Glutamatergic neuron (in vitro differentiated cells): Measurements from ENCODE around the gene KIRREL3. TPM values are rescaled to one million over a fixed set of nuclear protein-coding genes. Genes with fewer than 3 reads are reported as not detected.

Source experiments
- DNase-seq: peaks from one replicate; pipeline ENCODE4 v3.0.0; 2022
- H3K27ac Mint-ChIP-seq: one replicate; pipeline ENCODE4 v1.8.0; 2020; ENCODE audit warnings: mild to moderate bottlenecking, mixed read lengths, inconsistent platforms; ENCODE audit not compliant: unreplicated experiment
- H3K27me3 Mint-ChIP-seq: one replicate; pipeline ENCODE4 v1.8.0; 2020; ENCODE audit warnings: mild to moderate bottlenecking, moderate library complexity, mixed read lengths, inconsistent platforms; ENCODE audit not compliant: unreplicated experiment
- H3K36me3 Mint-ChIP-seq: one replicate; pipeline ENCODE4 v1.8.0; 2020; ENCODE audit warnings: mild to moderate bottlenecking, mixed read lengths, inconsistent platforms; ENCODE audit not compliant: unreplicated experiment
- H3K4me1 Mint-ChIP-seq: one replicate; pipeline ENCODE4 v1.8.0; 2020; ENCODE audit warnings: mild to moderate bottlenecking, low read depth, mixed read lengths, inconsistent platforms; ENCODE audit not compliant: unreplicated experiment
- H3K4me3 Mint-ChIP-seq: one replicate; pipeline ENCODE4 v1.8.0; 2020; ENCODE audit warnings: mild to moderate bottlenecking, mixed read lengths, inconsistent platforms; ENCODE audit not compliant: unreplicated experiment
- H3K9me3 Mint-ChIP-seq: one replicate; pipeline ENCODE4 v1.8.0; 2020; ENCODE audit warnings: mild to moderate bottlenecking, moderate library complexity, mixed read lengths, inconsistent platforms; ENCODE audit not compliant: unreplicated experiment
- CTCF ChIP-seq: fragments of 200-600 bp; sonication (generic); IDR thresholded peaks from one replicate; pipeline ENCODE4 v1.5.0; 2021; ENCODE audit not compliant: partially characterized antibody, unreplicated experiment
- total RNA-seq: library from RNA; stranded (reverse); fragmentation: NEBNext Ultra II Directional; extraction: Animal tissue kit (Norgen Biotek cat#: 25700); gene quantifications from one replicate; pipeline ENCODE4 v1.2.1, GENCODE V29; 2021; ENCODE audit not compliant: unreplicated experiment

KIRREL3 gene
- total RNA-seq, 1 donor from 2014 or later, result 25.3 TPM

- Mint-ChIP-seq H3K27me3 (peaks cover 10% of the 10 kb centered on the region), H3K4me1 (peaks cover 29% of the 10 kb centered on the region), H3K9me3 (peaks cover 8% of the 10 kb centered on the region), H3K27ac (no peak overlapping the region), H3K4me3 (no peak overlapping the region), H3K36me3 (no peaks in the 10 kb centered on the region)
- no peak for TF ChIP-seq CTCF
- no peak for DNase-seq
These were observed 411 bp upstream of the KIRREL3 start for GRCh38 chr11:127000981-127001380.

- DNase-seq, result no peak
- H3K4me1 Mint-ChIP-seq, result peaks cover 37% of the 10 kb centered on the region
- no peaks in the 10 kb centered on the region for H3K36me3 Mint-ChIP-seq
- H3K27ac Mint-ChIP-seq, result no peak overlapping the region
- no peak for TF ChIP-seq CTCF
- peaks cover 10% of the 10 kb centered on the region for H3K27me3 Mint-ChIP-seq
- no peak overlapping the region for H3K4me3 Mint-ChIP-seq
- H3K9me3 Mint-ChIP-seq, result peaks cover 7% of the 10 kb centered on the region
These were observed 1.2 kb downstream of the KIRREL3 start for GRCh38 chr11:126999366-126999765.

DNA sequence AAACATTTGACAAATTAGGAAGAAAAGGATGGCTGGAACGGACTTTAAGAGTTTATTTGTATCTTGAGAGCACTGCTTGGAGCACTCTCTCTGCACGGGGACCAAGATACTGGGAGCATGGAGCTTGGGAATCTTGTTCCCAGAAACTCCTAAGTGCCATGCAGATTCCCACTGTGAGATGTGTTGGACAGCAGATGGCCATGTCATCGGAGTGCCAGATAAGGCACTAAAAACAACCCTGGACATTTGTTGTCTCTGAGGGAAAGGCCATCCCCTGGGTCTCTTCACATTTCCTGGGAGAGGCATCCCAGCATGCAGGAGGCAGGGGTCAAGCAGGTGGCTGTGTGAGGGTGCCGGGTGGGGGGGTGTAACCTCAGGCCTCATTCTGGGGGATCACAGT lies 2.9 kb downstream of the KIRREL3 start:
- H3K36me3 Mint-ChIP-seq, result no peaks in the 10 kb centered on the region
- peak overlapping the region; percentile 82 for H3K27ac Mint-ChIP-seq
- H3K4me1 Mint-ChIP-seq, result peaks cover 40% of the 10 kb centered on the region
- peaks cover 7% of the 10 kb centered on the region for H3K9me3 Mint-ChIP-seq
- H3K4me3 Mint-ChIP-seq, result no peak overlapping the region
- no peak for DNase-seq
- TF ChIP-seq CTCF, result no peak
- H3K27me3 Mint-ChIP-seq, result peaks cover 10% of the 10 kb centered on the region

DNA sequence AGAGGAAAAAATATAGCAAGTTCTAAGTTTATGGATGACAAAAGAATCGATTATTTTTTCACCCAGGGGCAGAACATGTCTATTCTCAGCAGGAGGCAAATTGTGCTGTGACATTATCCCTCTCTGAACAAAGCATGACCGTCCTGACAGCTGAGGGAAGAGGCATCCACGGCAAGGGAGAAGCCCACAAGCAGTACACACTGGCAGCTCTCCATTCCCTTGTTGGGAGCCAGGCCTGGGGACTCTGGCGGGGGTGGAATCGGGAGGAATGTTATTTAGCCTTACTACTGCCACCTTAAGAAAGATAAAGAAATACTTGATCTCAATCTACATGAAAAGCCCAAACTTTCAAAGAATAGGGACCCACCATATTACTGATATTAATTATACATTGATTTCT lies 3.4 kb downstream of the KIRREL3 start:
- Mint-ChIP-seq H3K4me3 (no peak overlapping the region), H3K27me3 (peaks cover 8% of the 10 kb centered on the region), H3K9me3 (peaks cover 7% of the 10 kb centered on the region), H3K27ac (peak overlapping the region; percentile 82), H3K36me3 (no peaks in the 10 kb centered on the region), H3K4me1 (peaks cover 40% of the 10 kb centered on the region)
- DNase-seq, result no peak
- TF ChIP-seq CTCF, result no peak

DNA sequence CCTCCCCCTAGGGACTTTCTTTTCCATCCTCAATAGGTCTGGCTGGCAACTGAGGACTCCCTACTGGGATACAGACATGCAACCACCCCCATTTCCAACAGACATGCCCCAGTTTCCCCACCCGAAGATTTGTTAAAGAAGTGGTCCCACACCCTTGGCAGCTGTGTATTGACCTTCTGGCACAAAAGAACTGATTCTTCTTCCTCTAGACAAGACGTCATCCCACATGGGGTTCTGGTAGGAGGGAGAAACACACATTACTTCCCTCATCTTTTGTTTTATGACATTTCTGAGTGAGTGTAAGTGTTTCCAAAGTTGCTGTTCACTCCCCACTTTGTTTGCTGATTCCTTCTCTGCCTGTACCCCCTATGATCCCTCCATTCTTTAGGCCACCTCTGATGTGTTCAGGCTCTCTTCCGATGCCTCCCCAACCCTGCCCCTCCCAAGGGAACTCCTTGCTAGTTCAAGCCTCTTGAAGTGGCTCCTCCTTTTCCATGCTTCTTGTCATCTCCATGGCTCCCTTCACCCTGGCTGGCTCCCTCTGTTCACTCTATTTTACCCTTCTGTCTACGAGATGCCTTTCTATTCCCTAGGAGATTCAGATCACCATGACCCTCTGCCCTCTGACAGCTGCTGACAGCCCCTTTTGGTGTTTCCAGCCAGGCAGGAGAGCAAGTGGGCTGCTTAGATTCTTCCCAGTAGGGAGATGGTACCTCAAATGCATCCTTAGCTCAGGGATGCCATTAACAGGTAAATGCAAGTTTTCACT lies 4.3 kb downstream of the KIRREL3 start:
- TF ChIP-seq CTCF, result no peak
- Mint-ChIP-seq H3K27me3 (peaks cover 8% of the 10 kb centered on the region), H3K9me3 (peaks cover 7% of the 10 kb centered on the region), H3K4me1 (peaks cover 40% of the 10 kb centered on the region), H3K27ac (peak overlapping the region; percentile 82), H3K36me3 (no peaks in the 10 kb centered on the region), H3K4me3 (no peak overlapping the region)
- DNase-seq, result peak; percentile 56
